Activated CD4-positive, alpha-beta T cell treated with anti-CD3 and anti-CD28 coated beads, Interleukin-10, Interleukin-2, amounts not matched to agents 100 ng/mL and 50 ng/mL, durations not matched to agents 16 hours and 8 hours (primary cell): ENCODE data around the gene DENND1A.
"Not testable (repeated sequence)": the region's sequence is repeated elsewhere in the genome, so short reads cannot be mapped to it uniquely, and the experiment has no call there.

ENCODE experiments used
- DNase-seq: peaks from one replicate; pipeline ENCODE4 v3.0.0-alpha.2; 2020

DENND1A gene, protein sequence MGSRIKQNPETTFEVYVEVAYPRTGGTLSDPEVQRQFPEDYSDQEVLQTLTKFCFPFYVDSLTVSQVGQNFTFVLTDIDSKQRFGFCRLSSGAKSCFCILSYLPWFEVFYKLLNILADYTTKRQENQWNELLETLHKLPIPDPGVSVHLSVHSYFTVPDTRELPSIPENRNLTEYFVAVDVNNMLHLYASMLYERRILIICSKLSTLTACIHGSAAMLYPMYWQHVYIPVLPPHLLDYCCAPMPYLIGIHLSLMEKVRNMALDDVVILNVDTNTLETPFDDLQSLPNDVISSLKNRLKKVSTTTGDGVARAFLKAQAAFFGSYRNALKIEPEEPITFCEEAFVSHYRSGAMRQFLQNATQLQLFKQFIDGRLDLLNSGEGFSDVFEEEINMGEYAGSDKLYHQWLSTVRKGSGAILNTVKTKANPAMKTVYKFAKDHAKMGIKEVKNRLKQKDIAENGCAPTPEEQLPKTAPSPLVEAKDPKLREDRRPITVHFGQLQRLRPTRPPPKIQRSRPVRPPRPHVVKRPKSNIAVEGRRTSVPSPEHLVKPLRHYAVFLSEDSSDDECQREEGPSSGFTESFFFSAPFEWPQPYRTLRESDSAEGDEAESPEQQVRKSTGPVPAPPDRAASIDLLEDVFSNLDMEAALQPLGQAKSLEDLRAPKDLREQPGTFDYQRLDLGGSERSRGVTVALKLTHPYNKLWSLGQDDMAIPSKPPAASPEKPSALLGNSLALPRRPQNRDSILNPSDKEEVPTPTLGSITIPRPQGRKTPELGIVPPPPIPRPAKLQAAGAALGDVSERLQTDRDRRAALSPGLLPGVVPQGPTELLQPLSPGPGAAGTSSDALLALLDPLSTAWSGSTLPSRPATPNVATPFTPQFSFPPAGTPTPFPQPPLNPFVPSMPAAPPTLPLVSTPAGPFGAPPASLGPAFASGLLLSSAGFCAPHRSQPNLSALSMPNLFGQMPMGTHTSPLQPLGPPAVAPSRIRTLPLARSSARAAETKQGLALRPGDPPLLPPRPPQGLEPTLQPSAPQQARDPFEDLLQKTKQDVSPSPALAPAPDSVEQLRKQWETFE

DNA sequence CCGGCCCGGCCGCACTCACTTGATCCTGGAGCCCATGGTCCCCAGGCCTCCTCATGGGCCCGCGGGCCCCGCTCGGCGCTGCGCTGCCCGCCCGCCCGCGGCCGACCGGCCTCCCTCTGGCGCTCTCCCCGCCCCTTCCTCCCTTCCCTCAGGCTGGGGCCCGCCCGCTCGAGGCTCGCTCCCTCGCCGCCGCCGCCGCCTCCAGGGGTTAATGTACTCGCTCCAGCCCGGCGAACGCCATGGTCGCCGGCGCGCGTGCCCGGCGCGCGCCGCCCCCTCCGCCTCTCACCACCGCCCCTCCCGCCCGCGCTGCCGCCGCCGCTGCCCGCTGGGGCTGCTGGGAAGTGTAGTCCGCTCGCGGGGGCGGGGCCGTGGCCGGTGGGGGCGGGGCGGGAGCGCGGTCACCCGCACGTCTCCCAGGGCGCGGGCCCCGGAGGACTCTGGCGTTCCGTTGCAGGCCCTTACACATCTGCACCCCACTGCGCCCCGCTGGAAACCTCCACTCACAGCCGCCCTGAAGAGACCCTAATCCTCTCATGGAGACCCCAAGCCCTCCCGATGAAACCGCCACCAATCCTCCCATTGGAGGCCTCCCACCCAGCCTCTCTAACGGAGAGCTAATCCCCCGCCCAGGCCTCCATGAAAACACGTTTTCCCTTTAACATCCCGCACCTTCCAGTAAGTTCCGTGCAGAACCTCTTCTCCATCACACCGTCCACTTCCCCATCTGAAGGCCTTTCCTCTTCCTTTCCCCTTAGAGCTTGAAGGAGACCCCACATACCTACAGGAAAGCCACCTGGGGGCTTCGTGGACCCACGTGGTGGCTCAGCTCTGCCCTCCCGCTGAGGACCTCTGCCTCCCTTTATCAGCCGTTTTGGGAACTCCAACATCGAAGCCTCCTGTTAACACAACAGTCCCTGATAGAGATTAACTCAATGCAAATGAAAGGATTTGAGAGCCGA is at the start of gene DENND1A:
Gene DENND1A (minus strand): TSS at position 257 of the 962 bp plus-strand sequence. CDS start 221 bp downstream, at position 36.
- peak; percentile 95 for DNase-seq

DNA sequence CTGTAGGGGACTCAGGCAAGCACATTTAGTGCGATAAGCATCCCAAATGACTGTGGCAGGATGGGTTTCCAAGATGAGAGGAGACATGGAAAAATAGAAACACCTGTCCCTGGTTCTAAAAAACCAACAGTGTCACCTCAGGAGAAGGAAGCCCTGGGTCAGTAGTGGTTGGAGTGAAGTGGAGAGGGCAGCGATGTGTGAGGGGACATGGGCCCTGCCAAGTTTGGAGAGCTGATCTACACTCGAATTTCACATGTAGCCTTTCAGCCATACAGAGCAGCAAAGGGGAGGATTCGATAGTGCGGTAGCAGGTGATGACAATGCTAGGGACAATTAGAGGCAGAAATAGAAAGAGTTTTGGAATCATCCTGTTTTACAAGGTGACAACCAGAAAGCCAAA is 49.1 kb upstream of the DENND1A start:
- DNase-seq, result no peak

DNA sequence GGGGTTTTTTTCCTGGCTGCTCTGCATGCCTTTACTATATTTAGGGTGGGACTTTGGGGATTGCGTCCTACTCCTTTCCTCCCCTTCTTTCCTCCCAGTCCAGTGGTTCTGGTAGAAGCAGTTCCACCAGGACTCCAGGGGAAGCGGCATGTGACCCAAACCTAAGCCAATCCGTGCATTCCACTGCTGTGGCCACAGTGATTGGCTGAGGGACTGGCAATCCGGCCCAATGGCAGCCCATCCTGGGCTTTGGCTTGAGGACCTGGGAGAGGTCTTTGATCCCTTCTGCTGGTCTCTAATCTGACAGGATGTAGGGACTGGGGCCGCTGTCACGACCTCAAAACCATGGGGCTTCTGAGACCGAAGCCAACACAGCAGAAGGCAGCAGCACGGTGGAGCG is 46.7 kb upstream of the DENND1A start:
- not testable (repeated sequence) for DNase-seq

DNA sequence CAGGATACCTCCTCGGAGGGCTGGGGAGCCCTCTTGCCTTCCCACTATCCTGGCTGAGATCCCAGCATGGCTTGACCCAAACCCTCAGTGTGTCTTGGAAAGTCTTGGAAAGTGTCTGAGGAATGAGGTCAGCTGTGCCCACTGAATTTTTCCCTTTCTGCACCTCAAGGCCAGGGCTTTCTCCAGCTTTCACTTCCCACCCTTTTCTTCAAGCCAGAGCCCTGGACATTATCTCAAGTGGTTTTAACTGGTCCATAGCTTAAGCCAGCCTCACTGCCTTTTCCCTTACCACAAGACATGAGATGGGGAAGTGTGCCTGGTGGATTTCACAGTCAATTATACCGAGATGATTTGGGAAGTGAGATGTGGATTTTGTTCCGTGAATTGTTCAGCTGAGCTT is 45.9 kb upstream of the DENND1A start:
- no peak for DNase-seq

DNA sequence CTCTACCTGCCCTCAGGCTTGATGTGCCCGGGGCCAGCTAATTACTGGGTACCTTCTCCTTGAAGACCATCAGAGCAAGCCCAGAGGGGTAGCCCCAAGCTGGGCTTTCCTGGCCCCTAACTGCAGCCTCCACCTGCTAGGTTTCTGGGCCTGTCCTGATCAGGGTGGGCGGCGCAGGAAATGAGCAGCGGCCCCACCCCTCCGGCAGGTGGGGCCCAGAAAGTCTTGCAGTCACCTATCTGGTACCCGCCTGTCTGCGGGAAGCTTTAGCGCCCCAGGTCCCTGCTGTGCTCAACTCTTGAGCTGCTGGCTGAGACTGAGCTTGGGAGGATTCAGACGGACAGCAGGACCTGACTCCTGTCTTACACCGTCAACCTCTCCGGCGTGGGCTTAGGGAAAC is 44.5 kb upstream of the DENND1A start:
- DNase-seq, result no peak

DNA sequence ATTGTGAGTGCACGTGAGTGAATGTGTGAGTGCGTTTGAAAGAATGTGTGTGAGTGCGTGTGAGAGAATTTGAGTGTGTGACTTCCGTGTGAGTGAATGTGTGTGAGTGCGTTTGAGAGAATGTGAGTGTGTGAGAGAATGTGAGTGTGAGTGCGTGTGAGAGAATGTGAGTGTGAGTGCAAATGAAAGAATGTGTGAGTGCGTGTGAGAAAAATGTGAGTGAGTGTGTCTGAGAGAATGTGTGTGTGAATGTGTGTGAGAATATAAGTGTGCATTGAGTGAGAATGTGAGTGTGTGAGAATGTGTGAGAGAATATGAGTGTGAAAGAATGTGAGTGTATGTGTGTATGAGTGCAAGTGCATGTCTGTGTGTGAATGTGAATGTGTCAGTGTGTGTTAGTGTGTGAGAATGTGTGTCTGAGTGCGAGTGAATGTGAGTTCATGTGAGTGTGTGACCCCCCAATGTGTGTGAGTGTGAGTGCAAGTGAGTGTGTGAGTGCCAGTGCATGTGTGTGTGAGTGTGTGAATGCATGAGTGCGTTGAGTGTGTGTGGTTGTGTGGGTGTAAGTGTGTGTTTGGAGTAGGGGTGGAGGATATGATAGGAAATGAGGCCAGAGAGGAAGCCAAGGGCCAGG is 43.8 kb upstream of the DENND1A start:
- no peak for DNase-seq

DNA sequence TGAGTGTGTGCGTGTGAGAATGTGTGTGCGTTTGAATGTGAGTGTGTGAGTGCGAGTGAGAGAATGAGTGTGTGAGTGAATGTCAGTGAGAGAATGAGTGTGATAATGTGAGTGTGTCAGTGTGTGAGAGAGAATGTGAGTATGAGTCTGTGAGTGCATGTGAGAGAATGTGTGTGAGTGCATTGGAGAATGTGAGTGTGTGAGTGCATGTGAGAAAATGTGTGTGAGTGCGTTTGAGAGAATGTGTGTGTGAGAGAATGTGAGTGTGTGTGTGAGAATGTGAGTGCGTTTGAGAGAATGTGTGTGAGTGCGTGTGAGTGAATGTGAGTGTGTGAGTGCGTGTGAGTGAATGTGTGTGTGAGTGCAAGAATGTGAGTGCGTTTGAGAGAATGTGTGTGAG is 42.7 kb upstream of the DENND1A start:
- no peak for DNase-seq

DNA sequence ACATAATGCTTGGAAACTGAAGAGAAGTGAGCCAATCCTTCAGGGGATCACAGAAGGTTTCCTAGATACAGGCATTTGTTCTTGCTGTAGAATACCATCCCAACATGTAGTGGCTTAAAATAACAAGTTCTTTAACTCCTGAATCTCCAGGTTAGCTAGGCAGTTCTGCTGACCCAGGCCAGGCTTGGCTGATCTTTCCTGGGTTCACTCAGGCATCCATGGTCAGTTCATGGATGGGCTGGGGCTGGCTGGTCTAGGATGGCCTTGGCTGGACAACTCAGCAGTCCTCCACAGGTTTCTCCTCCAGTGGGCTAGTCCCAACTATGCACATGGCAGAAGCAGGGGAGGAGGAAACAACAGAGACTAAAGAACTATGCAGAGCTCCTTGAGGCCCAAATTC is 37.4 kb upstream of the DENND1A start:
- no peak for DNase-seq

DNA sequence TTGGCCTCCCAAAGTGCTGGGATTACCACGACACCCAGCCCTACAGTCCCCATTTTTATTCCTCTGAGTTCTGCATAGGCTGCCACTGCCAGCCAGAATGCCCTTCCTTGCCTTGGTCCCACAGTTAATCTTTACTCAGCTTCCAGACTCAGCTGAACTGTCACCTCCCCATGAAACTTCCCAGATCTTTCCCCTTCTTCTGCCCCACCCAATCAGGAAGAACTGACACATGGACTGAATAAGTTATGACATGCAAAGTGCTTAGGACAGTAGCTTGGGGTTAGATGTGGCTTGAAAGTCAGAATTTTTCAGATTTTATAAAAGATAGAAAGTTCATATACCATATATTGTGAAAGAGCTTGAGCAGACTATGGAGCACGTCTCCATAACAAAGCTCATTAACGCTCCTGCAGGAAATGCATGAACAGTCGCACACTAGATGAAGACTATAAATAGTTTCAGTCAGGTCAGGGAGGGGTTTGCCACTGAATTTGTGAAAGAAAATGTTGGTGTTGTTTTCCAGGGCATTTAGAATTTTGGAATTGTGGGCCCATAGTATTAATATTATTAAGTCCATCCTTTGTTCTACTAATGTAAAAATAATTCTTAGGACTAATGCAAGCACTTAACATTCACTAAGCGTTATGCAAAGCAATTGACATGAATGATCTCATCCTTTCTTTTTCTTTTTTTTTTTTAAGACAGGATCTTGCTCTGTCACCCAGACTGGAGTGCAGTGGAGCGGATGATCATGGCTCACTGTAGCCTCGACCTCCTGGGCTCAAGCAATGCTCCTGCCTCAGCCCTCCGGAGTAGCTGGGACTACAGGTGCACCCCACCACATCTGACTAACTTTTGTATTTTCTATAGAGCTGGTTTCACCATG is 36.1 kb upstream of the DENND1A start:
- no peak for DNase-seq

DNA sequence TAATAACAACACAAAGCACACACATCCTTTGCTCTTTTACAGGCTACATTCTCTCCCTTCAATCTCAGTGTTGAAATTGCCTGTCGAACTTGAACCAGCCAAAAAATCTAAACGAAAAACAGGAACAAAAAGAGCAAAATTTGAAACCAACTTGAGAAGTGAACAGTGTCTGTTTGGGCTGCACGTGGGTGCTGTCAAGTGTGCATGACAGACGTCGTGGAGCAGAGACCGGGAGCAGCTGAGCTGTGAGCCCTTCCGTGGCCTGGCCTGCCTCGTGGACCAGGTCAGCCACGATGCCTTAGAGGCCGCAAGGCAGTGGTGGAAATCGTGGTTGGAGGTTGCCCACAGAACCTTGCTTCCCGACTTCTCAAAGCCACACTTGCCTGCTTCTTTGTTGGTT is 34.8 kb upstream of the DENND1A start:
- no peak for DNase-seq

DNA sequence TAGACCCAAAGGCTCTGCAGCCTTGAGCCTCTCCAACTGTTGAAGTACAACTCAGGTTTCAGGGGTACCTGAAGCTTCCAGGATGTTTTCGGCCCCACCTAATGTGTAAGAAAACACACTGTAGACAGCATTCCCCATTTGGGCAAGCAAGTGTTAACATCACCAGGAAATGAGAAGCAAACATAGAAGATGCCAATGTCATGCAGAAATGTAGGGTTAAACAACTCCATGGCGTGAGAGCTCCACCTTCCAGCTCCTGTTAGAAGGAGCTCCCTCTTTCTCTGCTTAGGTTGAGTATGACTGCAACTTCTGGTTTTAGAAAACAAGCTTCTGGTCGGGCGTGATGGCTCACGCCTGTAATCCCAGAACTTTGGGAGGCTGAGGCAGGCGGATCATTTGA is 31.0 kb upstream of the DENND1A start:
- DNase-seq, result no peak

DNA sequence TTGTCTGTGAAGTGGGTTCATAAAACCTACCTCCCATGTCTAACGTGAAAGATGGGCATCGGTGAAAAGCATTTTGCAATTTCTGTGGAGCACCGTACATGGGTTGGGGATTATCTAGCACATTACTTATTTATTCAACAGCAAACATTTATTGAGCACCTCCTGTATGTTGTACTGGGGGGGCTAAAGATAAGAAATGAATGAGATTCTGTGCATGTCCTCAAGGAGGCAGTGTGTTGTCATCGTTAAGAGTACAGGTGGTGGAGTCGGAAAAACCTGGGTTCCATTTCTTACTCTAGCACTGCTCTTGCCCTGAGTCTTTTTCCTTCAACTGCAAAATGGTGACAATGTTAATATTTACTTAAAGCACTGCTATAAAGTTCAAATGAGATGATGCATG is 30.4 kb upstream of the DENND1A start:
- DNase-seq, result no peak

DNA sequence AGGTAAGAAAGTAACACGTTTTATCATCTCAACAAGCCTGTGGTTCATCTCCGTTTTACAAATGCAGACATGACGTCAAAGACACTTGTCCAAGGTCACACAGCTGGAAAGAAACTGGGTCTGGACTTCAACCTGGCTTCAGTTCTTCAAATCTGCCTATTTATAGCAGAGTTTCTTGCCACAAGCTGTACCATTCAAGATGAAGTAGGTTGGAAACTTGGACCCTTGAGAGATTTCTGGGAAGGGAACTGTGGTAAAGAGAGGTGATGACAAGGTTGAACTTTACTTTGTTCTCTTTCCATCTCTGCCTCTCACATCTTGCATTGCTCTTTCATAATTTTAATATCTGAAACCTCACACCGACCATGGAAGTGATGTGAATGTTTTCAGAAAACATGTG is 29.9 kb upstream of the DENND1A start:
- no peak for DNase-seq

DNA sequence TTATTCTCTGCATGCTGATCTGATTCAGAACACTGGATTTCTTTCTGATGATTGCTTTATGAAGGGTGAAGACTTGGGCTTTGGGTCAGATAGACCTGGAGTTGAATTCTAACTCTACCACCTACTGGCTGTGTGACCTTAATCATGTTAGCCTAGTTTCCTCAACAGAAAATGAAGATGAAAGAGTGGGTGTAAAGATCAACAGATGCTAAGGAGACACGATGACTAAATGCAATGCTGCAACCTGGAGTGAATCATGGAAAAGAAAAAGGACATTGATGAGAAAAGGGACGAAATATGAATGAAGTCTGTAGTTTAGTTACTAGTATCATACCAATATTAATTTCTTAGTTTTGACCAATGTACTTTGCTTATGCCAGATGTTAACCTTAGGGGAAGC is 27.8 kb upstream of the DENND1A start:
- DNase-seq, result no peak

DNA sequence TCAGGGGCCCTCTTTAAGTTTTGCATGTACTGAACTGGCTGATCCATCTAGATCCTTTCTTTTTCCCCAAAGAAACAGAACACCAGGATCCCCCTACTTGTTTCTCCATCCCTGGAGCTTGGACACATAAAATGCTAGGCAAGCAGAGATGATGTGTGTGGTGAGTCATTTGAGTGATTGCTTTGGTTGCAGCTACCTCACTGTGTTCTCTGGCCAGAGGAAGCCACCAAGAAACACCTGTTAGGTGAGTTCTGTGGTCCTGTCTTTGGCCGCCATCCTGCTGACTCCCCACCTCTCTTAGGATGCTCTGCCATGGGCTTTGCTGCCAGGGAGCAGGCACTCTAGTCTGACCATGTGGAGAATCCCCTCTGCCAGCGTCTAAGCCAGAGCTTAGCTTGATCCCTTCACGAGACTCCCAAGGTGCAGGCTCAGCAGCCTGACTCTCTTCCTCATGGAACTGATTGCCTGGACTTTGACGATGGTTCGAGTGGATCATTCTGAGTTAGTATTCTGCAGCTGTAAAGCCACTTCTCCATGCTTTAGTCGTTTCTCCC is 27.3 kb upstream of the DENND1A start:
- no peak for DNase-seq

DNA sequence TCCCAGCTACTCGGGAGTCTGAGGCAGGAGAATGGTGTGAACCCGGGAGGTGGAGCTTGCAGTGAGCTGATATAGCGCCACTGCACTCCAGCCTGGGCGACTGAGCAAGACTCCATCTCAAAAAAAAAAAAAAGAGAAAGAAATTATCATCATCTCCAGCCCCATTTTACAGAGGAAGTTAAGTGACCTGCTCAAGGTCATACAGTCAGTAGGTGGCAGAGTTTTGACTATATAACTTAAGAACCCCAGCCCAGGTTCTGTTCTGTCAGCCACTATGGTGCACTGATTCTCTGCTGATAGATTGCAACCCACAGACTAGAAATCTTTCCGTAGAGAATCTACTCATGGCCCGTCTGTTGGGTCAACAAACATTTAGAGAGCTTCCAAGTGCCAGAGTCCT is 25.7 kb upstream of the DENND1A start:
- DNase-seq, result no peak

DNA sequence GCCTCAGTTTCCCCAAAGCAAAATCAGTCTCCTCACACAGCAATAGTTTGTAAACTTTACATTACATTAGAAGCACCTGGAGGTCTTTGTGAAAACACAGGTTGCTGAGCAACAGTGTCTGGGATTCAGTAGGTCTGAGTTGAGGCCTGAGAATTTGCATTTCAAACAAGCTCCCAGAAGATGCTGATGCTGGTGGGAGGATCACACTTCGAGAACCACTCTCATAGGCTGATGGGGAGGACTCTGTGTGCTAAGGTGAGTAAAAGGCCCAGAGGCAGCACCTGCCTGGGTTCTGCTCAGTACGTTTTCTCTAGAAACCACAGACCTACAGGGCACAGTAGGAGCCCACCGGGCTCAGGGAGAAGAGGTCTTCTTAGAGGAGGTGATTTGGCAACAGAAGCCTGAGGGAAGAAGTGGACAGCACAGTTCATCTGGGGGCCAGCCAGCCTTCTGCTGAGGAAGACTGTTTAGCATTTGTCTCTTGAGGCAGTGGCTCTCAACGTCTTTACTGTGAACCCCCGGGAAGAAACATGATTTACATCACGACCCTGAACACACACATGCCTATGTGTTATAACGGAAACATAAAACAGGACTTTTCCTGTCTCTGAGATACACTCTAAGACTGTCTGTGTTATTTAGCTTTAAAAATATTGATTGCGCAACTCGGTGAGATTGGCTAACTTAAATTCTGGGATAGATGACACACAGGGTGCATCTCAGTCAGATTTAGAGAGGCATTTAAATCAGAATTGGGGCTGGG is 24.8 kb upstream of the DENND1A start:
- no peak for DNase-seq

DNA sequence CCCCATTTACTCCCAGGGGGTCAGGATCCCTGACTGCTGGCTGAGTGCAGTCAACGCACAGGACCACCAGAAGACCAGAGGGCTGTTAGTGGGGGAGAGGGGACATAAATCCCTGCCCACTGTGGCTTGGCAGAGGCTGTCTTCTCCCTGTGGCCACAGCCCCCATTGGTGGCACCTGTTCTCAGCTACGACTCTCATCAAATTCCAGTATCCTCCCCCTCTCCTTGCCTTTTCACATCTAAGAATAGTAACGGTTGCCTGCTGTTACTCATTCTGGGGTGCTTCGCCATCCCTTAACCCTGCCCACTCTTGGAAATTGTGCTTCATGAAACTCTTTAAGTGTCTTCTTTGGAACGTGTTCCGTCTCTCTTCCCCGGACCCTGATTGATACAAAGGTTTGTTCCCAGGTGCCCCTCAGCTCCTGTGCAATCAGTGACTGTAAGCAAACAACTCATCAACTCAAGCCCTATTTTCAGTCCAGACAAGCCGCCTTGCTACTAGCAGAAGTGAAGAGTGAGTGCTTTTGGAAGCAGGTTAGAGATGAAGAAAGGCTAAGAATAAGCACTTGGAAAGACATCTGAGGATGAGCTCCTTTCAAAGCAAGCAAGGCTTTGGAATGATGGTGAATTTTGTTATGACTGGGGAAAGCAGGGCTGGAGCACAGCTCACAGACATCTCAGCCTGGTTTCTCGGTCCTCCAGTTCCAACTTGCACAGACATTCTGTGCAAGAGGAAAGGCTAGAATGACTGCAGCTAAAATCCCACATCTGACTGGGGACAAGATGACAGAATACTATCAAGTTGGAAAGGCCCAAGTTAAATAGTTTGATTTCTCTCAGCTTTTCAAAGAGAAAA is 22.9 kb upstream of the DENND1A start:
- no peak for DNase-seq

DNA sequence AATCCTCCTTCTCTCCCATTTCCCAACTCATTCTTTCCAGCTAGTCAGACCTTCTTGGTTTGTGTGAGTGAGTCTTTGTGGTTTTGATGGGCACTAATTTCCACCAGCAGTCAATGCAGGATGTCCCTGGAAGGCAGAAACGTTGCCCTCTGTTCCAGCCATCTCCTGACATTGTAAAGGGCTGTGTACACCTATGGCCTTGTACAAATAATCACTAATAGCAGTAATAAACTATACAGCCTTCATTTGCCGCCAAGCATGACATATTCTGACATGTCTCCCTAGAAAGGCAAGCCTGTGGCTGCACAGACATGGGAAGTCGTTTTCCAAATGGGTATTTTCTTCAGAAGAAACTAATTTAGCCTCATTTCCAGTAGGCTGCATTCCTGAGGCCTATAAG is 18.4 kb upstream of the DENND1A start:
- no peak for DNase-seq
